Myocyte (in vitro differentiated cells): ENCODE results near the gene ZMYND15. TPM values are rescaled to one million over a fixed set of nuclear protein-coding genes. Genes with fewer than 3 reads are reported as not detected.

Experiments
- DNase-seq: peaks from one replicate; pipeline ENCODE4 v3.0.0-alpha.2; 2012; ENCODE audit warnings: low read depth
- total RNA-seq: library from RNA; depleted of rRNA; stranded (reverse); fragments of >200 nt; gene quantifications from 2 replicates; pipeline ENCODE4 v1.2.3, GENCODE V29; 2014

The ZMYND15 gene
- total RNA-seq, 1 donor from 2014 or later = 0.05 TPM

GRCh38 chr17:4715063-4715744 is 24.4 kb upstream of the ZMYND15 start:
- no peak for DNase-seq

DNA sequence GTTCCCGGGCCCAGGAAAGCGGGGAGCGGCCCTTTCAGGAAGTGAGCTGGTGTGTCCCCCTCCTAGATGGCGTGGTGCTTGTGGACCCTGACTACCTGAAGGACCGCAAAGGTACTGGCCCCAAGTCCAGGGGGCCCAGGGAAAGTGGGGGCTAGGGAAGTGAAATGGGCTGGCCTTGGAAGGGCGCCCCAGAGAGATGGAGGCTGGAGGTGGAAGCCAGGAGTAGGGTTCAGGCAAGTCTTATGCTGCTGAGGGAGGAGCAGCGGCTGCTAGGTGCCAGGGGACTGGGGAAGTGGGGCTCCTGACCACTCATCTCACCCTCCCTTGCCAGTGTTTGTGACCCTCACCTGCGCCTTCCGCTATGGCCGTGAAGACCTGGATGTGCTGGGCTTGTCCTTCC is 23.6 kb upstream of the ZMYND15 start:
- DNase-seq = no peak

DNA sequence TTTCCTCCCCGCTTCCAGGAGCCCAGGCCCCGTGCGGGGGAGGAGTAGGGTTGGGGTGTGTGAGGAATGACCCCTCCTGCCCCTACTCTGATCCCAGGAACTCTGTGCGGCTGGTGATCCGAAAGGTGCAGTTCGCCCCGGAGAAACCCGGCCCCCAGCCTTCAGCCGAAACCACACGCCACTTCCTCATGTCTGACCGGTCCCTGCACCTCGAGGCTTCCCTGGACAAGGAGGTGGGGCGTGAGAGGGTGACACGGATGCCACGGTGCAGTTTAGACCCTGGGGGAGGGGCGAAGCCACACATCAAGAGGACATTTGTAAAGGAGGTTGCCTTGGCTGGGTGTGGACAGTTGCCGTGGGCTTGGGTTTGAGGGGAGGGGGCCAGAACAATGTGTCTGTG is 21.8 kb upstream of the ZMYND15 start:
- no peak for DNase-seq

DNA sequence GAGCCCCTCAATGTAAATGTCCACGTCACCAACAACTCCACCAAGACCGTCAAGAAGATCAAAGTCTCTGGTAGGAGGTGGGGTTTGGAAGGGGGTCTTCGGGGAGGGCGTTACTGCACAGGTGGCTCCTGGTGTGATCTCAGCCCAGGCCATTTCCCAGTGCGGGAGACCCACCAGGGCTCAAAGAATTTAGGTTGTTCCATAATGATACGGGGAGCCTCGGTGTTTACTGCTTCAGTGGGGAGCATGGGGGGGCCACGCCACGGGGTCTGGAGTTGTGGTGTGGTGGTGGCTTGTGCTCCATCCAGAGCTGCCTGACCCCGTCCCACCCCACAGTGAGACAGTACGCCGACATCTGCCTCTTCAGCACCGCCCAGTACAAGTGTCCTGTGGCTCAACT is 21.4 kb upstream of the ZMYND15 start:
- DNase-seq = no peak

- DNase-seq = no peak
Measured at GRCh38 chr17:4719146-4719545, 20.5 kb upstream of the ZMYND15 start.

GRCh38 chr17:4719684-4720221 is 19.9 kb upstream of the ZMYND15 start:
- no peak for DNase-seq

DNA sequence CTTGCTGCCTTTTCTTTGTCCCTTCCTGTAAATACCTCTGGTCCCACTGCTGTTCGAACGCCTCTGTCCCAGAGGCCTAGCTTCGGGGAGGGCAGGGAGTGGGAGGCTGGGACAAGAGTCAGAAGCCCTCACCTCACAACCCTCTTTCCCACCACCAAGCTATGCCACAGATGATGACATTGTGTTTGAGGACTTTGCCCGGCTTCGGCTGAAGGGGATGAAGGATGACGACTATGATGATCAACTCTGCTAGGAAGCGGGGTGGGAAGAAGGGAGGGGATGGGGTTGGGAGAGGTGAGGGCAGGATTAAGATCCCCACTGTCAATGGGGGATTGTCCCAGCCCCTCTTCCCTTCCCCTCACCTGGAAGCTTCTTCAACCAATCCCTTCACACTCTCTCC is 18.8 kb upstream of the ZMYND15 start:
- no peak for DNase-seq

DNA sequence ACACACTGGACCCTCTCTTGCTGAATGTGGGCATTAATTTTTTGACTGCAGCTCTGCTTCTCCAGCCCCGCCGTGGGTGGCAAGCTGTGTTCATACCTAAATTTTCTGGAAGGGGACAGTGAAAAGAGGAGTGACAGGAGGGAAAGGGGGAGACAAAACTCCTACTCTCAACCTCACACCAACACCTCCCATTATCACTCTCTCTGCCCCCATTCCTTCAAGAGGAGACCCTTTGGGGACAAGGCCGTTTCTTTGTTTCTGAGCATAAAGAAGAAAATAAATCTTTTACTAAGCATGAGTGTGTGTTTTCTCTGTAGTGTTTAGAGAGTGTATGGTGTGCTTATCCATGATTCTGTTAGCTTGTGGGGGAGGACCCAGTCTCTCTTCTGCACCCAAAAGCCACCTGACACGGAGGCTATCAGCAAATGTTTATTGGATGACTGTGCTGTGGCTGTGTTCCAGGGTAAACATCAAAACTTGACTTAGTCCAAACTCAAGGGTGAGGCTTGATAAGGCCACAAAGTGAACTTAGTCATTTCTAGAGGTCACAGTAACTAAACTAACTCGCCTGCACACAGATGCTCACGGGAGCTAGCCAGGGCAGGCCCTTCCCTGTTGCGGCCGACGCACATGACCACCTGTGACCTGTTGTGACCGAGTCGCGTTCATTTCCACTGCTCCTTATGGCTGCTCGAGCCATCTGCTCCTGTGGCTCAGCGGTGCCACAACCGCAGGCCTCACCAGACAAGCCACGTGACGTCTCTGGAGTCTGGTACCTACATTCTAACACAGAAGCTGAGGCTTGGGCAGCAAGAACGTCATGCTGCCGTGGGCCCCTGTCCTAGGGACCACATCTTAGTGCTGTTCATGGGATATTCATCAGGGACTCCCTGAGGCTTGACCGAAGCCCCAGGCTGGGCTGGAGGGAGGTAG is 18.2 kb upstream of the ZMYND15 start:
- DNase-seq = peak; percentile 80

DNA sequence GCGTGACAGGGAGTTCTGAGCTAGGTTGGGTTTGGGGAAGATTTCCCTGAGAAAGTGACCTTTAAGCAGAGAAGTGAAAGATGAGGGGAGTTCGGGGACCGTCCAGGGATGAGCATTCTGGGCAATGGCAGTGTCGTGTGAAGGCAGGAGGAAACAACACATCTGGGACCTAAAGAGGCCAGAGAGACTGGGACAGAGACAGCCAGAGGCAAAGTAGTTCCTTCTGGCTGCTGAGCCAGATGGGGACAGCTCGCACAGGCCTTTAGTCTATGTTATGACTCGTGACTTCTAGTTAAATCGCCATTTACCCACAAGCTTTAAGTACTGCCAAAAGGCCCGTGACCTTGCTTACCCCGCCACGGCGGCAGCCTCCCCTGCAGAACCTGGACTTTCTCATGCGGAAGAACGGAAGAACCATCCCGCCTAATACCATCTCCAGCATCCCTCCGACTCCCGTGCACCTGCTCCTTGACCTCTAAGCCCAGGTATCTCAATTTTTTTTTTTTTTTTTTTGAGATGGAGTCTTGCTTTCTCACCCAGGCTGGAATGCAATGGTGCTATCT is 16.9 kb upstream of the ZMYND15 start:
- DNase-seq = no peak

DNA sequence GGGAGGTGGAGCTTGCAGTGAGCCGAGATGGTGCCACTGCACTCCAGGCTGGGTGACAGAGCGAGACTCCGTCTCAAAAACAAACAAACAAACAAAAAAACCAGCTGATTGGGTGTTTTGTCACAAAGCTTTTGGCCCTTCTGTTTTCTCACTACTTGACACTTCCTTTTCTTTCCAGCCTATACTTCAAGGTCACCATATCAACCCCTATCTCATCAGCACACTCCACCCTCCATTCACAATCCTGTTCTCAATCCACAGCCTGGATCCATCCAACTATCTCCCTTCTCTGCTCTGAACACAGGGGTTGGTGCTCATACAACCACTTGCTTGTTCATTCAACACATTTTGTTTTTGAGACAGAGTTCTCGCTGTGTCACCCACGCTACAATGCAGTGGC is 15.0 kb upstream of the ZMYND15 start:
- no peak for DNase-seq

DNA sequence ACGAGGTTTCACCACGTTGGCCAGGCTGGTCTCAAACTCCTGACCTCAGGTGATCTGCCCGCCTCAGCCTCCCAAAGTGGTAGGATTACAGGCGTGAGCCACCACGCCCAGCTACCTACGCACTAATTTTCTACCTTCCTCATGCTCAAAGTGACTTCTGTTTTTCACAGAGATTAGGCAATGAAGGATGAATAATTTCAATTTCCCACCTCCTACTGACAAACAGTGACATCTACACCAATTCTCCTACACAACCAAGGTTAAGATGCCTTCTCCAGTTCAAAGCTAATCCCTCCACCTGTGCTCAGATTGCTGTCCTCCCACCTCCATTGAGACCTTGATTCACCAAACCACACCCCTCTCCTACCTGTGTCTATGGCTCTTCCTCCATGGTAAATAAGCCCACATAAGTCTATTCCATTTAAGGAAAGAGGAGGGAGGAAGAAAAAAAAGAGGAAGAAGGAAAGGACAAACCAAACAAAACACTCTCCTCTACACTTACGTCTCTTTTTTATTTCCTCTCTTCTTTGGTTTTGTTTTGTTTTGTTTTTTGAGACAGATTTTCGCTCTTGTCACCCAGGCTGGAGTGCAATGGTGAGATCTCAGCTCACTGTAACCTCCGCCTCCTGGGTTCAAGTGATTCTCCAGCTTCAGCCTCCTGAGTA is 13.9 kb upstream of the ZMYND15 start:
- no peak for DNase-seq

DNA sequence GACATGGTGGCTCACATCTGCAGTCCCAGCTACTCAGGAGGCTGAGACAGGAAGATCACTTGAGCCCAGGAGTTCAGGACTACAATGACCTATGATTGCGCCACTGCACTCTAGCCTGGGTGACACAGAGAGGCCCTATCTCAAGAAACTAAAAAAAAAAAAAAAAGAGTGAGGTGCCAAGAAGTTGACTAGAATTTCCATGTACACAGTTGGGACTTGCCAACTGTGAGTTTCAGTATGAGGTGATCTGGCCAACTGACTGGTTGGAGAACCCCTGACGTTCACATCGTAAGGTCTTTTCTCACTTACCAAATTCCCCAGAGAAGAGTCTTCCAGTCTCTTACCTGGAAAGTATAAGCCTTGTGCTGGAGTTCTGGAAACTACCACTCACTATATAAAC is 11.5 kb upstream of the ZMYND15 start:
- DNase-seq = no peak

DNA sequence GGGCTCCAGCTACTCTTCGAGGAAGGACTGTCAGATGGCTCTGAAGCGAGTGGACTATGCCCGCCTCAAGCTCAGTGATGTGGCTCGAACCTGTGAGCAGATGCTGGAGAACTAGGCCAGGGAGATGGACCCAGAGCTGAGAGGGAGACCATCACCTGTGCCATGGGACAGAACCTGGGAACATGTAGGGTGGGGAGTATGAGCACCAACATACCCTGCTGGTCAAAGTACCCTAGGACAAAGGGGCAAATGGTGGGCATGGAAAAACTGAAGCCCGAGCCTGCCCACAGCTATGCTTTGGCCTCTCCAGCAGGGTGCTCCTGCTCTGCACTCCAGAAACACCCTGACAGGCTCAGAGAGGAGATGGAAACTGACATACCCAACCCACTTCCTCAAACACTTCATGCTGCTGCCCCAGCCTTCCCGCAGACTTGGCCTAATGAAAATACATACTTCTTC is 6.5 kb upstream of the ZMYND15 start:
- no peak for DNase-seq

DNA sequence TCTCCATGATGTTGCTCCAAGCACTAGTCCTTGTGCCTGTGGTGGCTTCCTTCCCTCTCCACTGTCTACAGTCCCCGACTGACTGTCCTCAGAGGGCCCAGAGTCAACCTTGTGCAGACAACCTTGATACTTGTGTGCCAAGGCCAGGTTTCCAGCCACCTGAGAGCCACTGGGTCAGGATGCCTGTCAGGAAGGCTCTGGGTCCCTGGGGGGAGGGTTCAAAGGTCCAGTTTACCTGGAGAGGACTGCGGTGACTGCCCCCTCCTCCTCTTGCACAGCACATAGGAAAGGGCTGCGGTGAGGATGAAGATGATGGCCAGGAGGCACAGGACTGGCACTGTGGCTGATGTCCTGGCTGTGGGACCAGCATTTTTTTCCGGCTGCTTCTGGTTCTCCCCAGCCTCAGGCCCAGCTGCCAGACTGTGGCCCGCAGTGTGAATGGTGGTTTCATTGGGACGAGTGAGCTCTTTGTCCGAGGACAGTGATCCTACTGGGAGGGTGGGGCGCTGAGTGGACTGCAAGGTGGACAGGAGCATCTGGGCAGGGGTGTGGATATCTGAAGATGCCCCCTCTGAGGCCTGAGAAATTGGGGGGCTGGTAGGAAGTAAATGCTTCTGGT is 4.7 kb upstream of the ZMYND15 start:
- DNase-seq = no peak

DNA sequence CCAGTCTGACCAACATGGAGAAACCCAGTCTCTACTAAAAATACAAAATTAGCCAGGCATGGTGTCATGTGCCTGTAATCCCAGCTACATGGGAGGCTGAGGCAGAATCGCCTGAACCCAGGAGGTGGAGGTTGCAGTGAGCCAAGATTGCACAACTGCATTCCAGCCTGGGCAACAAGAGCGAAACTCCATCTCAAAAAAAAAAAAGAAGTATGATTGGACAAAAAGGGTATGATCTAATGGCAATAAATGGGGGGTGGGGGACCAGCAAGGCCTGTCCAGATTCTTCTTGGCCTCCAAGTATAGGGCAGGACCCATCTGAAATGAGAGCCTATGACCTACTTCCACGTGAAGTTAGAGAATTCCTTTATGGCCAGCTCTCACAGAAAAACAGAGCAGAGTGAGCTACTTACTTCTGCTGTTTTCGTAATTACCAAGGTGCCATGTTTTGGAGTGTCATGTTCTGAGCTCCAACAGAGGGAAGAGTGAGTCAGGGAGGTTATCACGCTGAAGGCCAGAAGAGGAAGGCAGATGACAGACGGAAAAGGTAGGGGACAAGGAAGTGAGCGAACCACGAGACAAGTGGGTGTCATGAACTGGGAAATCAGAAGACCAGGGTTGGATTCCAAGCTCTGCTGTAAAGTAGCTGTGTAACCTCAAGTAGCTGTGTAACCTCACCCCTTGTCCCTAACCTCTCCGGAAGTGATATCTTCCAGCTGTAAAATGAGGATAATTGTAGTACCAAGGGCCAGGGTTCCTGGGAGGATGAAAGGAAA is 3.6 kb upstream of the ZMYND15 start:
- no peak for DNase-seq

- DNase-seq = no peak
Measured at GRCh38 chr17:4738136-4739121, 1.2 kb upstream of the ZMYND15 start.

- no peak for DNase-seq
Measured at GRCh38 chr17:4740025-4740351, 355 bp downstream of the ZMYND15 start.

DNA sequence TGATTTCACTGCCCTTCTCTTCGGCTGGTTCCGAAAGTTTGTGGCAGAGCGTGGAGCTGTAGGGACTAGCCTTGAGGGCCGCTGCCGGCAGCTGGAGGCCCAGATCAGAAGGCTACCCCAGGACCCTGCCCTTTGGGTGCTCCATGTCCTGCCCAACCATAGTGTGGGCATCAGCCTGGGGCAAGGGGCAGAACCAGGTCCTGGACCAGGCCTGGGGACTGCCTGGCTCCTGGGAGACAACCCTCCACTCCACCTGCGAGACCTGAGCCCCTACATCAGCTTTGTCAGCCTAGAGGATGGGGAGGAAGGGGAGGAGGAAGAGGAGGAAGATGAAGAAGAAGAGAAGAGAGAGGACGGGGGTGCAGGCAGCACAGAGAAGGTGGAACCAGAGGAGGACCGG is 951 bp downstream of the ZMYND15 start:
- no peak for DNase-seq

GRCh38 chr17:4741544-4741943 is 1.9 kb downstream of the ZMYND15 start:
- no peak for DNase-seq
